Measurements from ENCODE around the gene CSF1.

GRCh38 chr1:109910963-109911798 is 532 bp downstream of the CSF1 start:
- TF ChIP-seq CTCF (IDR thresholded peaks at IDR 0.05; ENCODE audit: borderline replicate concordance, extremely low read depth, low read length, poor library complexity, severe bottlenecking) (no peak), EZH2 (IDR thresholded peaks at IDR 0.05; ENCODE audit: borderline replicate concordance, low read depth, low read length, severe bottlenecking) (no peak)
